ENCODE data around the gene CFAP161. TPM values are rescaled to one million over a fixed set of nuclear protein-coding genes. Genes with fewer than 3 reads are reported as not detected.
"Not testable (repeated sequence)": the region's sequence is repeated elsewhere in the genome, so short reads cannot be mapped to it uniquely, and the experiment has no call there.

The CFAP161 gene
- total and polyA plus RNA-seq, 4 donors, result 2.4 to 11.2 (median 3.9) TPM

DNA sequence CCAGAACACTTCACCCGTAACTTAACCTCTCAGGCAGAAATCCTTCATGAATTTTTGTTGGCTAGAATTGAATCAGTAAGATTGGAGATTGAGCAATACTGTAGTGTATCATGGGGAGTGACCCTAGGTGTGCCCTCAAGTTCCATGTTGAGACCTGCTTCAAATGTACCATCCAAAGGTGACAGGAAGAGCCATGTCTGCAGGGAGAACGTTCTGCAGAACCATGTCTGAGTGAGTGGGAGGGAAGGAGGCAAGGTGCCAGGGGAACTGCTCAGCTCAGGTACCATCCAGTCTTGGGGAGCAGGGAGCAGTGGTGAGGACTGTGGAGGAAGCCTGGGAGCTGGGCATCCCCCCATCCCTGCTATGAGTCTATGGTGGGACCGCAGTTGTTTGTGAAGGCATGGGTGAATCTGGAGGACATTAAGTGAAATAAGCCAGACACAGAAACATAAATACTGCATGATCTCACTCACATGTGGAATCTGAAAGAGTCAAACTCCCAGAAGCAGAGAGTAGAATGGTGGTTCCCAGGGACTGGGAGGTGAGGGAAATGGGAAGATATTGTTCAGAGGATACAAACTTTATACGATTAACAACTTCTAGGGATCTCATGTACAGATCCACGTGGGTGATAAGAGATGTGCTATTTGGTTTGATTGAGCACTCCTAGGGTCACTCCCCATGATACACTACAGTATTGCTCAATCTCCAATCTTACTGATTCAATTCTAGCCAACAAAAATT is 23.3 kb downstream of the CFAP161 start:
- ATAC-seq (ENCODE audit: insufficient read depth, low FRiP score) (no peak), DNase-seq (no peak)
- TF ChIP-seq CTCF (IDR thresholded peaks at IDR 0.05; ENCODE audit: control extremely low read depth, extremely low read depth), result no peak
- H3K4me1 ChIP-seq (ENCODE audit: control insufficient read depth in 5 of 5, insufficient read depth in 5 of 5, low read length in 5 of 5), result peaks cover 0 to 10% (median 8%) of the 10 kb centered on the region in 5 donors
- no peaks in the 10 kb centered on the region for H3K27me3 ChIP-seq (ENCODE audit: control insufficient read depth in 3 of 3, insufficient read depth in 3 of 3, low read length in 2 of 3)
- H3K36me3 ChIP-seq (ENCODE audit: control insufficient read depth in 4 of 4, insufficient read depth in 4 of 4, low read length in 4 of 4), result no peaks in the 10 kb centered on the region
- 57 to 60% methylated on average over 5 of the region's 5 CpGs for WGBS, 2 donors
- H3K9me3 ChIP-seq (ENCODE audit: control insufficient read depth in 4 of 4, insufficient read depth in 3 of 4, low read length in 3 of 4), result no peaks in the 10 kb centered on the region
- no peak overlapping the region for H3K4me3 ChIP-seq
- no peak overlapping the region for H3K9ac ChIP-seq (ENCODE audit: insufficient read depth in 1 of 2, low read length in 2 of 2)
- H3K27ac ChIP-seq (ENCODE audit: low read depth in 1 of 2, low read length in 1 of 2), result peak overlapping the region in 1 of 2 donors; percentile 37

DNA sequence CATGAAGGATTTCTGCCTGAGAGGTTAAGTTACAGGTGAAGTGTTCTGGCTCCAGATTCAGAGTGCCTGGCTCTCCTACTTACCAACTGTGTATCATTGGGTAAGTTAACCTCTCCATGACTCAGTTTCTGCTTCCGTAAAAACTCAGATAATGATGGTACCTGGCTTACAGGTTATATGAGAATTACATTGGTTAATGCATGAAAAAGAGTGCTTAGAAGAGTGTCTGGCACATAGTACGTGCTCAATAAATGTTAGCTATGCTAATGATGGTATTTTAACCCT is 23.8 kb downstream of the CFAP161 start:
- WGBS, 2 donors, result 68 to 91% methylated on average over 2 of the region's 2 CpGs
- Histone ChIP-seq H3K36me3 (ENCODE audit: control insufficient read depth in 4 of 4, insufficient read depth in 4 of 4, low read length in 4 of 4) (no peaks in the 10 kb centered on the region), H3K9me3 (ENCODE audit: control insufficient read depth in 4 of 4, insufficient read depth in 3 of 4, low read length in 3 of 4) (no peaks in the 10 kb centered on the region), H3K4me3 (no peak overlapping the region), H3K27me3 (ENCODE audit: control insufficient read depth in 3 of 3, insufficient read depth in 3 of 3, low read length in 2 of 3) (no peaks in the 10 kb centered on the region), H3K4me1 (ENCODE audit: control insufficient read depth in 5 of 5, insufficient read depth in 5 of 5, low read length in 5 of 5) (peaks cover 0 to 10% (median 8%) of the 10 kb centered on the region in 5 donors), H3K27ac (ENCODE audit: low read depth in 1 of 2, low read length in 1 of 2) (no peak overlapping the region), H3K9ac (ENCODE audit: insufficient read depth in 1 of 2, low read length in 2 of 2) (no peak overlapping the region)
- ATAC-seq (ENCODE audit: insufficient read depth, low FRiP score) (no peak), DNase-seq (no peak)
- TF ChIP-seq CTCF (IDR thresholded peaks at IDR 0.05; ENCODE audit: control extremely low read depth, extremely low read depth), result no peak

DNA sequence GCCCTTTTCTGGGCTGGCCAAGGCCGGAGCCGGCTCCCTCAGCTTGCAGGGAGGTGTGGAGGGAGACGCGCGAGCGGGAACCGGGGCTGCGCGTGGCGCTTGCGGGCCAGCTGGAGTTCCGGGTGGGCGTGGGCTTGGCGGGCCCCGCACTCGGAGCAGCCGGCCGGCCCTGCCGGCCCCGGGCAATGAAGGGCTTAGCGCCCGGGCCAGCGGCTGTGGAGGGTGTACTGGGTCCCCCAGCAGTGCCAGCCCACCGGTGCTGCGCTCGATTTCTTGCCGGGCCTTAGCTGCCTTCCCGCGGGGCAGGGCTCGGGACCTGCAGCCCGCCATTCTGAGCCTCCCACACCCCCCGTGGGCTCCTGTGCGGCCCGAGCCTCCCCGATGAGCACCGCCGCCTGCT is 24.5 kb downstream of the CFAP161 start:
- H3K4me1 ChIP-seq (ENCODE audit: control insufficient read depth in 5 of 5, insufficient read depth in 5 of 5, low read length in 5 of 5), result peaks cover 0 to 10% (median 8%) of the 10 kb centered on the region in 5 donors
- 81 to 90% methylated on average over 24 to 37 of the region's 37 CpGs for WGBS, 2 donors
- H3K36me3 ChIP-seq (ENCODE audit: control insufficient read depth in 4 of 4, insufficient read depth in 4 of 4, low read length in 4 of 4); H3K4me3 ChIP-seq; ATAC-seq (ENCODE audit: insufficient read depth, low FRiP score); DNase-seq; H3K9ac ChIP-seq (ENCODE audit: insufficient read depth in 1 of 2, low read length in 2 of 2); H3K27me3 ChIP-seq (ENCODE audit: control insufficient read depth in 3 of 3, insufficient read depth in 3 of 3, low read length in 2 of 3); H3K27ac ChIP-seq (ENCODE audit: low read depth in 1 of 2, low read length in 1 of 2); H3K9me3 ChIP-seq (ENCODE audit: control insufficient read depth in 4 of 4, insufficient read depth in 3 of 4, low read length in 3 of 4): not testable (repeated sequence)

DNA sequence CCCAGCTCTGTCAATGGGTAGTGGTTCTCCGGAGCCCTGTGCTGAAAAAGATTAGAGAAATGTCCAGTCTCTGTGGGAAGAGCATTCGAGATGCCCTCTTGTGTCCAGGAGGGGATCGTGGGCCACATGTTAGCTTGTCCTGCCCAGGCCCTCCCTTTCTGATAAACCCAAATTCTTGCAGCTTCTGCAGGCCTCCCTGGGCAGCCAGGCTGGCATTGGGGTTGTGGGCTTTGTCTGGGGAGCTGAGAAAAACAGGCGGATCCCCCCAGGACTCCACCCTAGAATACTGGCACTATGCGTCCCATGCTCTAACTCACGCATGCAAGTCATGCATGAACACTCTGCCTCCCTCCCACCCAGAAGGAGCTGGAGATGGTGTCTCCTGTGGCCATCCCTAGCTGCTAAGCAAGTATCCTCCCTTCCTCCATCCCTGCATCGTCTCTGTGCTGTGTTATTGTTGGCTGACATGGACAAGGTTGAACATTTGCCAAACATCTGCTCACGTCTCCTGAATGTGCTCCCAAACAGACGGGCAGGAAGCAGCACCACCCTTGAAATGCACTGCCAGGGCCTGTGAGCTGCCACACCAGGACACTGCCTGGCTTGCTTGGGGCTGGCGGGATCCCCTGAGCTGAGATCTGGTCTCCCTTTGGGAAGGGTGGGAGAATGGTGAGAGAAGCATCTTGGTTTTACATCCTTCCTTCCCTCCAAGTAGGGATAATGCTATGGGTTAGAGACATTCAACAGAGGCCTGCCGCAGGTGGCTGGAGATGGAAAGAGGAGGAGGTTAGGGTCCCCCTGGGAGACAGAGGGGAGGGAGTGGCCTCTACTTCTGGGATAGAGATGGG is 26.5 kb downstream of the CFAP161 start:
- ATAC-seq (ENCODE audit: insufficient read depth, low FRiP score) (no peak), DNase-seq (peak; percentile 65 to 91 (median 78))
- Histone ChIP-seq H3K9ac (ENCODE audit: insufficient read depth in 1 of 2, low read length in 2 of 2) (peak overlapping the region in 1 of 2 donors; percentile 9), H3K4me3 (no peak overlapping the region), H3K27ac (ENCODE audit: low read depth in 1 of 2, low read length in 1 of 2) (peak overlapping the region in 1 of 2 donors; percentile 8), H3K9me3 (ENCODE audit: control insufficient read depth in 4 of 4, insufficient read depth in 3 of 4, low read length in 3 of 4) (no peaks in the 10 kb centered on the region), H3K4me1 (ENCODE audit: control insufficient read depth in 5 of 5, insufficient read depth in 5 of 5, low read length in 5 of 5) (peaks cover 0 to 12% (median 6%) of the 10 kb centered on the region in 5 donors), H3K36me3 (ENCODE audit: control insufficient read depth in 4 of 4, insufficient read depth in 4 of 4, low read length in 4 of 4) (no peaks in the 10 kb centered on the region), H3K27me3 (ENCODE audit: control insufficient read depth in 3 of 3, insufficient read depth in 3 of 3, low read length in 2 of 3) (no peaks in the 10 kb centered on the region)
- 54 to 55% methylated on average over 11 of the region's 11 CpGs for WGBS, 2 donors
- TF ChIP-seq CTCF (IDR thresholded peaks at IDR 0.05; ENCODE audit: control extremely low read depth, extremely low read depth), result no peak

Measured in lung (tissue), 12 donors.